Measurements from ENCODE around the gene SORCS1. TPM values are rescaled to one million over a fixed set of nuclear protein-coding genes. Genes with fewer than 3 reads are reported as not detected.

SORCS1 gene
- polyA plus RNA-seq, 1 of the 3 experiments (the other 2 are of a cell fraction), result 0.66 TPM

DNA sequence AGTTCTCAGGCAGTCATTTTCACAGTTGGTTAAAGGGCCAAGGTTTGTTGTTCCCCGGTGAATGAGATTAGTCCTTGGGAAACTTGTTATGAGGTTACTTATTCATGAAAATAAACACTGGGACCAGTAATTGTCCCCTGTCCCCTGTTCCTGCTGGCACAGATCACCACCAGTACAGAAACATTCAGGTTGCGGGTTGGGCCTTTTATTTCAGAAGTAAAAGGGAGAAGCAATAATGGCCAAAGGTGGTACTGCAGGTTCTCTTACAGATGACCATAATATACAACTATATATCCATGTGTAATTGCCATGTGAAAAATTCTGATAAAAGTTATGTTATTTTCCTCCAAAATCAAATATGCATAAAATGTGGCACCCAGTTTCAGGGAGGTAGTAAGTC, 442.0 kb downstream of the SORCS1 start:
- DNase-seq, result no peak
- H3K36me3 ChIP-seq (replicated peaks in 1 of 2; ENCODE audit: control insufficient read depth in 1 of 2, insufficient read depth in 2 of 2, low read length in 1 of 2), result no peaks in the 10 kb centered on the region
- H3K4me3 ChIP-seq (ENCODE audit: low read depth in 2 of 2, low read length in 1 of 2), result no peak overlapping the region
- CTCF ChIA-PET, result interaction anchor here (0.9 to 1.0 kb wide), 2 partner anchors 18 to 99 kb away, joined by 3 read pairs; no protein-coding TSS in a partner anchor
- TF ChIP-seq ELF1 (IDR thresholded peaks at IDR 0.05) (no peak), GATA2 (CRISPR knock-in tag; IDR thresholded peaks at IDR 0.05) (no peak)
- TF ChIP-seq, protein P1, sequence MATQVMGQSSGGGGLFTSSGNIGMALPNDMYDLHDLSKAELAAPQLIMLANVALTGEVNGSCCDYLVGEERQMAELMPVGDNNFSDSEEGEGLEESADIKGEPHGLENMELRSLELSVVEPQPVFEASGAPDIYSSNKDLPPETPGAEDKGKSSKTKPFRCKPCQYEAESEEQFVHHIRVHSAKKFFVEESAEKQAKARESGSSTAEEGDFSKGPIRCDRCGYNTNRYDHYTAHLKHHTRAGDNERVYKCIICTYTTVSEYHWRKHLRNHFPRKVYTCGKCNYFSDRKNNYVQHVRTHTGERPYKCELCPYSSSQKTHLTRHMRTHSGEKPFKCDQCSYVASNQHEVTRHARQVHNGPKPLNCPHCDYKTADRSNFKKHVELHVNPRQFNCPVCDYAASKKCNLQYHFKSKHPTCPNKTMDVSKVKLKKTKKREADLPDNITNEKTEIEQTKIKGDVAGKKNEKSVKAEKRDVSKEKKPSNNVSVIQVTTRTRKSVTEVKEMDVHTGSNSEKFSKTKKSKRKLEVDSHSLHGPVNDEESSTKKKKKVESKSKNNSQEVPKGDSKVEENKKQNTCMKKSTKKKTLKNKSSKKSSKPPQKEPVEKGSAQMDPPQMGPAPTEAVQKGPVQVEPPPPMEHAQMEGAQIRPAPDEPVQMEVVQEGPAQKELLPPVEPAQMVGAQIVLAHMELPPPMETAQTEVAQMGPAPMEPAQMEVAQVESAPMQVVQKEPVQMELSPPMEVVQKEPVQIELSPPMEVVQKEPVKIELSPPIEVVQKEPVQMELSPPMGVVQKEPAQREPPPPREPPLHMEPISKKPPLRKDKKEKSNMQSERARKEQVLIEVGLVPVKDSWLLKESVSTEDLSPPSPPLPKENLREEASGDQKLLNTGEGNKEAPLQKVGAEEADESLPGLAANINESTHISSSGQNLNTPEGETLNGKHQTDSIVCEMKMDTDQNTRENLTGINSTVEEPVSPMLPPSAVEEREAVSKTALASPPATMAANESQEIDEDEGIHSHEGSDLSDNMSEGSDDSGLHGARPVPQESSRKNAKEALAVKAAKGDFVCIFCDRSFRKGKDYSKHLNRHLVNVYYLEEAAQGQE (IDR thresholded peaks at IDR 0.05; ENCODE audit: low read depth, low read length), result no peak
- H3K27me3 ChIP-seq (ENCODE audit: insufficient read depth), result no peaks in the 10 kb centered on the region
- H3K4me2 ChIP-seq, result no peak overlapping the region
- H4K20me1 ChIP-seq (ENCODE audit: insufficient read depth), result no peaks in the 10 kb centered on the region
- no peak overlapping the region for H2AFZ ChIP-seq (ENCODE audit: low read depth)
- H3K4me1 ChIP-seq (ENCODE audit: control insufficient read depth in 1 of 2, insufficient read depth in 2 of 2, low read depth in 1 of 2, low read length in 1 of 2), result peaks cover 0 to 3% of the 10 kb centered on the region in 2 experiments; a peak in 1 of 4 replicates
- POLR2A ChIA-PET, result no interaction called here
- no peaks in the 10 kb centered on the region for H3K9me2 ChIP-seq
- no peak overlapping the region for H3K9ac ChIP-seq
- H3F3A ChIP-seq (replicated peaks; ENCODE audit: insufficient read depth), result no peaks in the 10 kb centered on the region
- no peak overlapping the region for H3K27ac ChIP-seq (ENCODE audit: low read depth in 2 of 2, low read length in 1 of 2)
- H3K79me2 ChIP-seq (ENCODE audit: insufficient read depth), result no peaks in the 10 kb centered on the region
- 75% methylated on average over 2 of the region's 2 CpGs for WGBS (ENCODE audit: low lambda C conversion rate)
- no peaks in the 10 kb centered on the region for H3K9me3 ChIP-seq

DNA sequence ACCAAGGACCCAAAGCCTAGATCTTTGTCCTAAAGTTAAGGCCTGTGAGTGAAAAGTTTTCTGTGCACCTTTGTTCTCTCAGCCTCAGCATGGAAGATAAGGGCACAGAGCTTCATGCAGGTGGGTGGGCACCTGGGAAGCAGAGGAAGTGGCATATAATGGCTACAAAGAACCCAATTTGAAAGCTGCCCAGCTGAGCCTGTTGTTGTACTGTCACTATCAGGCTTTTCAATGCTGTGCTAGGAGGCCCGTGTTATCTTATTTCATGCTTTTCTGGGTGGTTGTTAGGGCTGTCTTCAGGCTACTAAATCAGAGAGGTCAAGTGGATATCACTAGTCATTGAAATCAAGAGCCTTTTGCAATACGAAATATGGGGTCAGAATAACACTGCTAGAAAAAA, 443.8 kb downstream of the SORCS1 start:
- WGBS (ENCODE audit: low lambda C conversion rate), result 49% methylated on average over 2 of the region's 2 CpGs
- Histone ChIP-seq H3K9ac (no peak overlapping the region), H3K27me3 (ENCODE audit: insufficient read depth) (no peaks in the 10 kb centered on the region), H3K4me2 (no peak overlapping the region), H3K9me3 (no peaks in the 10 kb centered on the region), H3K36me3 (replicated peaks in 1 of 2; ENCODE audit: control insufficient read depth in 1 of 2, insufficient read depth in 2 of 2, low read length in 1 of 2) (no peaks in the 10 kb centered on the region), H3K4me3 (ENCODE audit: low read depth in 2 of 2, low read length in 1 of 2) (no peak overlapping the region), H3K9me2 (no peaks in the 10 kb centered on the region), H2AFZ (ENCODE audit: low read depth) (no peak overlapping the region), H3K79me2 (ENCODE audit: insufficient read depth) (no peaks in the 10 kb centered on the region), H3F3A (replicated peaks; ENCODE audit: insufficient read depth) (no peaks in the 10 kb centered on the region), H4K20me1 (ENCODE audit: insufficient read depth) (no peaks in the 10 kb centered on the region), H3K4me1 (ENCODE audit: control insufficient read depth in 1 of 2, insufficient read depth in 2 of 2, low read depth in 1 of 2, low read length in 1 of 2) (peaks cover 0 to 12% of the 10 kb centered on the region in 2 experiments; a peak in 1 of 4 replicates), H3K27ac (ENCODE audit: low read depth in 2 of 2, low read length in 1 of 2) (no peak overlapping the region)
- CTCF ChIA-PET, result interaction anchor here (1.5 kb wide), 1 partner anchor 15 kb away, joined by 4 read pairs; no protein-coding TSS in a partner anchor
- no peak for DNase-seq
- POLR2A ChIA-PET, result no interaction called here
- TF ChIP-seq JUND (IDR thresholded peaks at IDR 0.05) (no peak), ELF1 (IDR thresholded peaks at IDR 0.05) (no peak), CHD2 (IDR thresholded peaks at IDR 0.05; ENCODE audit: low read length, partially characterized antibody) (no peak), EP300 (IDR thresholded peaks at IDR 0.05; ENCODE audit: borderline replicate concordance in 1 of 2, low read depth in 1 of 2, low read length in 1 of 2) (no peak), GABPA (IDR thresholded peaks at IDR 0.05; ENCODE audit: low read depth) (no peak), NRF1 (IDR thresholded peaks at IDR 0.05; ENCODE audit: low read depth, low read length) (no peak), FOSL2 (IDR thresholded peaks at IDR 0.05; ENCODE audit: borderline replicate concordance, low read depth) (no peak), YY1 (IDR thresholded peaks at IDR 0.05; ENCODE audit: low read depth) (no peak), POLR2AphosphoS5 (IDR thresholded peaks at IDR 0.05; ENCODE audit: low read depth, low read length) (no peak)
- TF ChIP-seq, protein P2, sequence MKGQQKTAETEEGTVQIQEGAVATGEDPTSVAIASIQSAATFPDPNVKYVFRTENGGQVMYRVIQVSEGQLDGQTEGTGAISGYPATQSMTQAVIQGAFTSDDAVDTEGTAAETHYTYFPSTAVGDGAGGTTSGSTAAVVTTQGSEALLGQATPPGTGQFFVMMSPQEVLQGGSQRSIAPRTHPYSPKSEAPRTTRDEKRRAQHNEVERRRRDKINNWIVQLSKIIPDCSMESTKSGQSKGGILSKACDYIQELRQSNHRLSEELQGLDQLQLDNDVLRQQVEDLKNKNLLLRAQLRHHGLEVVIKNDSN (IDR thresholded peaks at IDR 0.05; ENCODE audit: borderline replicate concordance, low read depth), result no peak
- TF ChIP-seq, protein P3, sequence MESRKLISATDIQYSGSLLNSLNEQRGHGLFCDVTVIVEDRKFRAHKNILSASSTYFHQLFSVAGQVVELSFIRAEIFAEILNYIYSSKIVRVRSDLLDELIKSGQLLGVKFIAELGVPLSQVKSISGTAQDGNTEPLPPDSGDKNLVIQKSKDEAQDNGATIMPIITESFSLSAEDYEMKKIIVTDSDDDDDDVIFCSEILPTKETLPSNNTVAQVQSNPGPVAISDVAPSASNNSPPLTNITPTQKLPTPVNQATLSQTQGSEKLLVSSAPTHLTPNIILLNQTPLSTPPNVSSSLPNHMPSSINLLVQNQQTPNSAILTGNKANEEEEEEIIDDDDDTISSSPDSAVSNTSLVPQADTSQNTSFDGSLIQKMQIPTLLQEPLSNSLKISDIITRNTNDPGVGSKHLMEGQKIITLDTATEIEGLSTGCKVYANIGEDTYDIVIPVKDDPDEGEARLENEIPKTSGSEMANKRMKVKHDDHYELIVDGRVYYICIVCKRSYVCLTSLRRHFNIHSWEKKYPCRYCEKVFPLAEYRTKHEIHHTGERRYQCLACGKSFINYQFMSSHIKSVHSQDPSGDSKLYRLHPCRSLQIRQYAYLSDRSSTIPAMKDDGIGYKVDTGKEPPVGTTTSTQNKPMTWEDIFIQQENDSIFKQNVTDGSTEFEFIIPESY (IDR thresholded peaks at IDR 0.05; ENCODE audit: borderline replicate concordance, low read depth), result no peak
- TF ChIP-seq, protein P4, sequence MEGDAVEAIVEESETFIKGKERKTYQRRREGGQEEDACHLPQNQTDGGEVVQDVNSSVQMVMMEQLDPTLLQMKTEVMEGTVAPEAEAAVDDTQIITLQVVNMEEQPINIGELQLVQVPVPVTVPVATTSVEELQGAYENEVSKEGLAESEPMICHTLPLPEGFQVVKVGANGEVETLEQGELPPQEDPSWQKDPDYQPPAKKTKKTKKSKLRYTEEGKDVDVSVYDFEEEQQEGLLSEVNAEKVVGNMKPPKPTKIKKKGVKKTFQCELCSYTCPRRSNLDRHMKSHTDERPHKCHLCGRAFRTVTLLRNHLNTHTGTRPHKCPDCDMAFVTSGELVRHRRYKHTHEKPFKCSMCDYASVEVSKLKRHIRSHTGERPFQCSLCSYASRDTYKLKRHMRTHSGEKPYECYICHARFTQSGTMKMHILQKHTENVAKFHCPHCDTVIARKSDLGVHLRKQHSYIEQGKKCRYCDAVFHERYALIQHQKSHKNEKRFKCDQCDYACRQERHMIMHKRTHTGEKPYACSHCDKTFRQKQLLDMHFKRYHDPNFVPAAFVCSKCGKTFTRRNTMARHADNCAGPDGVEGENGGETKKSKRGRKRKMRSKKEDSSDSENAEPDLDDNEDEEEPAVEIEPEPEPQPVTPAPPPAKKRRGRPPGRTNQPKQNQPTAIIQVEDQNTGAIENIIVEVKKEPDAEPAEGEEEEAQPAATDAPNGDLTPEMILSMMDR (IDR thresholded peaks at IDR 0.05), result no peak
- TF ChIP-seq, protein P5, sequence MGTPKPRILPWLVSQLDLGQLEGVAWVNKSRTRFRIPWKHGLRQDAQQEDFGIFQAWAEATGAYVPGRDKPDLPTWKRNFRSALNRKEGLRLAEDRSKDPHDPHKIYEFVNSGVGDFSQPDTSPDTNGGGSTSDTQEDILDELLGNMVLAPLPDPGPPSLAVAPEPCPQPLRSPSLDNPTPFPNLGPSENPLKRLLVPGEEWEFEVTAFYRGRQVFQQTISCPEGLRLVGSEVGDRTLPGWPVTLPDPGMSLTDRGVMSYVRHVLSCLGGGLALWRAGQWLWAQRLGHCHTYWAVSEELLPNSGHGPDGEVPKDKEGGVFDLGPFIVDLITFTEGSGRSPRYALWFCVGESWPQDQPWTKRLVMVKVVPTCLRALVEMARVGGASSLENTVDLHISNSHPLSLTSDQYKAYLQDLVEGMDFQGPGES (IDR thresholded peaks at IDR 0.05; ENCODE audit: low read depth, low read length), result no peak
